ENCODE results near the gene PXMP2. TPM values are rescaled to one million over a fixed set of nuclear protein-coding genes. Genes with fewer than 3 reads are reported as not detected.

PXMP2 gene
- total RNA-seq, 2 experiments from 2014 or later: 35.9 to 38.9 TPM

DNA sequence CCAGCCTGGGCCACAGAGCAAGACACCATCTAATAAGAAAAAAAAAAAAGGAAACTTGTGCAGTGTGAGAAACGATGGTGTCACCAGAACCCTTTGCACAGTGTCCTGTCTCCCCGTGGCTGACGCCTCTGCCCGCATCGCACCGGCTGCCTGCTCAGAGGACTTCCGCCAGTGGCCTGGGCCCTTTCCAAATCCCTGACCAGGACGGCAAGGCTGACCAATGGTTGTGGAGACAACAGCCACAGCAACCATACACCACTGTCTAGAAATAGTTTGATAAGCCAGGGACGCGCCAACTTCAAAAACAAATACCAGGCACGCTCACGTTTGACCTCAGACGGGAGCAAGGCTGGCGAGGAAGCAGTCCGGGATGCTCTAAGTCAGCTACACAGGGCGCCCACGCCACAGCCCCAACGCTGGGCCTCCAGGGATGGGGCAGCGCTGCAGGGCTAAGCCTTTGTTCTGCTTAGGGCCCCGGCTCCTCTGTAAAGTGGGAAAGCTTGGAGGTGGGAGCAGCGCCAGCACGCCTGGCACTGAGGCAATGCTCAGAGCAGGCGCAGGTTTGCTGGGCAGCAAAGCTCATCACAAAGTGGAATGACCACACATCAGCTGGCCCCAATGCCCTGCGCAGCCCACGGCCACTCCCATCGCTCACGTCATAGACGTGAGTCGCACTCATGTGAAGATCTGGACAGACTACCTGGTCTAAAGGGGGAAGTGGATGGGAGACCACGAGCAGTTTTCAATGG lies 35.8 kb downstream of the PXMP2 start:
- no peaks in the 10 kb centered on the region for H3K4me1 Mint-ChIP-seq
- no peak overlapping the region for H3K27ac Mint-ChIP-seq
- DNase-seq: no peak
- ChIA-PET POLR2A (no interaction called here), CTCF (no interaction called here)
- H3K4me3 Mint-ChIP-seq: no peak overlapping the region
- H3K27me3 Mint-ChIP-seq: no peaks in the 10 kb centered on the region
- peaks cover 67% of the 10 kb centered on the region for H3K36me3 Mint-ChIP-seq (ENCODE audit: low read depth)
- no peaks in the 10 kb centered on the region for H3K9me3 Mint-ChIP-seq

DNA sequence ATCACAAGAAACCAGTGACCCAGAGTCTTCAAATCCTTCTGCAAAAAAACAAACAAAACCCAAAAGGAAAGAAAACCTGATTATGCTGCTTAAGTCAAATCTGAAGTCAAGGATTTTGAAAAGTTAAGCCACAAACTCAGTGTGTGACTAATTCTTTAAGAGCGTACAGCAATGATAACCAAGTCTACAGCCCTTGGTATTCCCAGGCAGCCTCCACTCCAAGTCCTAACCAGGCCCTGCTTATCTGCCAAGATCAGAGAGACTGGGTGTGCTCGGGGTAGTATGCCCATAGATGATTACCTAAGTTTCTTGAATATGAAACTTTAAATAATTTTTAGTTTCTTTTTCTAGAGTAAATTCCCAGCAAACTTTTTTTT lies 36.4 kb downstream of the PXMP2 start:
- H3K27ac Mint-ChIP-seq: no peak overlapping the region
- ChIA-PET CTCF (no interaction called here), POLR2A (no interaction called here)
- H3K4me3 Mint-ChIP-seq: no peak overlapping the region
- peaks cover 1% of the 10 kb centered on the region for H3K9me3 Mint-ChIP-seq
- H3K4me1 Mint-ChIP-seq: peaks cover 1% of the 10 kb centered on the region
- DNase-seq: no peak
- H3K36me3 Mint-ChIP-seq (ENCODE audit: low read depth): peaks cover 70% of the 10 kb centered on the region
- H3K27me3 Mint-ChIP-seq: no peaks in the 10 kb centered on the region

DNA sequence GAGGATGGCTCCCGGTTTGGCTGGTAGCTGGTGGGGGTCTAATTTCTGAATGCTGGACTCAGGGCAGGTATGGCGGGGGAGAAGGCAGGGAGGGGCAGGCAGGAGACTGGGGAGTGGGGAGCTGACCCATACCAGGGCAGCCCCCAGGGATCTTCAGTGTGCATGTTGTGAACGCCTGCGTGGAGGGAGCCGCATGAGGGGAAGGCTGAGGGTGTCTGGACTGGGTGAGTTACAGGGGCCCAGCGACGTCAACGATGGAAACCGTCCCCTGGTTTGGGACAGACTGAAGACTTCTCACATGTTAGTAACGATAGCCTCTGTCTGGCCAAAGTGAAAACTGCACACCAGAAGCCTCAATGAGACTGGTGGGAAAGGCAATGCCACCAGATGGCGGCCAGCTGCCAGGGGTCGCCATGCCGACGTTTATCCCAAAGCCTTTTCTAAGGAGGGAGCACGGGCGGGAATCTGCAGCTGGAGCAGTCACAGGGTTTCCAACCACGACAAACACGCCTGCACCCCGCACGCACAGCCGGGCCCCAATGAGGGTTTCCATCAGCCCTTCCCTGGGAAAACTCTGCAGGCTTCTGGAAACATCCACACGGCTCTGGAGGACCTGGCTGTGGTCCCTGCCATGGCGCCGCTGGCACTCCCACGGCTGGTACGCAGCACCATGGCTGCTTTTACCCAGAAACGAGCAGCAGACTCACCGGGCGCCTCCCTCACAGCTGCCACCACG lies 37.3 kb downstream of the PXMP2 start:
- peaks cover 2% of the 10 kb centered on the region for H3K9me3 Mint-ChIP-seq
- DNase-seq: no peak
- no peak overlapping the region for H3K4me3 Mint-ChIP-seq
- peaks cover 2% of the 10 kb centered on the region for H3K4me1 Mint-ChIP-seq
- POLR2A ChIA-PET: no interaction called here
- peaks cover 68% of the 10 kb centered on the region for H3K36me3 Mint-ChIP-seq (ENCODE audit: low read depth)
- CTCF ChIA-PET: no interaction called here
- no peaks in the 10 kb centered on the region for H3K27me3 Mint-ChIP-seq
- no peak overlapping the region for H3K27ac Mint-ChIP-seq

DNA sequence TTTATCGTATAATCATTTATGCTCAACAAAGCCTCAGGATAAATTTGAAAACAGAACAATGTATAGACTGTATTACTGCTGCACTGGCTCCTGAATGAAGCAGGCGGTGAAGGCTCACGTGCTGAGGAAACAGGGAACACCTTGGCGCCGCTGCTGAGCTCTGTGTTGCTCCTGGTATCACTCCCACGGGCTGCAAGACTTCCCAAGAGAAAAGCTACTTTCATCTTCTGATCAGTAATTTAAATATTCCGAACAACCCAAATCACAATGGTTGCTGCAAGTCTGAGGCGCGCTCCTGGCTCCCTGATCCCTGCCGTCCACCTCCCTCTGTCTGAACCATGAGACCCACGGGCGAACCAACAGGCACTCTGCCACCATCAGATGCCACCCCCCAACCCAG lies 39.0 kb downstream of the PXMP2 start:
- Mint-ChIP-seq H3K9me3 (peaks cover 4% of the 10 kb centered on the region), H3K27ac (no peak overlapping the region), H3K4me1 (peaks cover 2% of the 10 kb centered on the region), H3K4me3 (no peak overlapping the region), H3K36me3 (ENCODE audit: low read depth) (peaks cover 78% of the 10 kb centered on the region), H3K27me3 (no peaks in the 10 kb centered on the region)
- no peak for DNase-seq
- POLR2A ChIA-PET: no interaction called here
- CTCF ChIA-PET: interaction anchor here (0.6 kb wide), 1 partner anchor 11 kb away, joined by 3 read pairs; no protein-coding TSS in a partner anchor

DNA sequence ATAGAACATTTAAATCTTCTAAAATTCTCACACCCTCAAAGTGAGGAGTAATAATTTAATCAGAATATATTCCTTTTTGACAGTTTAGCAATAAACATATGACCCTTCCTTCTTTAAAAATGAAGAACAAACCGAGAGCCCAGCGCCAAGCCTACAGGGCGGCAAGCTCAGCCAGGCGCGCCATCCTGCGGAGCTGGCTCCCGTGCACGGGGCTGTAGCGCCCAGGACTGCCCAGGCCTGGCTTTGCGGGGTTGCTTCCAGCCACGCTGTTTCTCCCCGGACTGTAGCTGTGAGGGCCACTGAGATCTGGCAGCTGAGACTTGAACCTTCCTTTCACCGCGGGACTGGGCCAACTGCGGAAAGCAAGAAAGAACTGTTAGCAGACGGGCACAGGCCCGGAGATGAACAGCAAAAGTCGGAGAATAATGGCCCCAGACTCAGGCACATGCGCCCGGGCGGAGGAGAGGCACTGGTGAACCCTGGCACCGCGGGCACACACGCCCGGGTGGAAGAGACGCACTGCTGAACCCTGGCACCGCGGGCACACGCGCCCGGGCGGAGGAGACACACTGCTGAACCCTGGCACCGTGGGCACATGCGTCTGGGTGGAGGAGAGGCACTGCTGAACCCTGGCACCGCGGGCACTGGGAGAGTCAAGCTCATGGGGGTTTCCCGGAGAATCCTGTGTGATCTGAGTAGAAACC lies 39.9 kb downstream of the PXMP2 start:
- peaks cover 82% of the 10 kb centered on the region for H3K36me3 Mint-ChIP-seq (ENCODE audit: low read depth)
- H3K4me1 Mint-ChIP-seq: peaks cover 2% of the 10 kb centered on the region
- no peak for DNase-seq
- no peaks in the 10 kb centered on the region for H3K27me3 Mint-ChIP-seq
- no peak overlapping the region for H3K27ac Mint-ChIP-seq
- no peak overlapping the region for H3K4me3 Mint-ChIP-seq
- peaks cover 4% of the 10 kb centered on the region for H3K9me3 Mint-ChIP-seq
- POLR2A ChIA-PET: no interaction called here
- CTCF ChIA-PET: no interaction called here

DNA sequence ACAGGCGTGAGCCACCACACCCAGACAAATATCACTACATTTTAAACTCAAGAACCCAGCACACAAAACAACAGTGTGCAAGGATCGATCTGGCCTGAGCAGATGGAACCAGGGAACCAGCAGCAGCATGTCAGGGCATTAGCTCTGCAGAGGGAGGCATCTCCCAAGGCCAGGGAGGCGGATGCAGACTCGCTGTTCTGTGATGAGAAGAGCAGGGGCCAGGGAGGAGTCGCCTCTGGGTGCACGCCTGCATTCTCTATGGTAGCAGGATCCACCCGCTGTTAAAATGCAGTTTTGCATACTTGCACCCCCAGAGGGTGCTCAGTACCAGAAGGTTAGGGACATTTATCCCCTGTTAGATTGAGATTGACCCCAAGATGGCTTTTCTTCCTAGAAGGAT lies 41.1 kb downstream of the PXMP2 start:
- peaks cover 88% of the 10 kb centered on the region for H3K36me3 Mint-ChIP-seq (ENCODE audit: low read depth)
- H3K9me3 Mint-ChIP-seq: peaks cover 4% of the 10 kb centered on the region
- peaks cover 2% of the 10 kb centered on the region for H3K4me1 Mint-ChIP-seq
- H3K27me3 Mint-ChIP-seq: no peaks in the 10 kb centered on the region
- no peak for DNase-seq
- H3K4me3 Mint-ChIP-seq: peak overlapping the region; percentile 34
- ChIA-PET CTCF (no interaction called here), POLR2A (no interaction called here)
- peak overlapping the region; percentile 25 for H3K27ac Mint-ChIP-seq

DNA sequence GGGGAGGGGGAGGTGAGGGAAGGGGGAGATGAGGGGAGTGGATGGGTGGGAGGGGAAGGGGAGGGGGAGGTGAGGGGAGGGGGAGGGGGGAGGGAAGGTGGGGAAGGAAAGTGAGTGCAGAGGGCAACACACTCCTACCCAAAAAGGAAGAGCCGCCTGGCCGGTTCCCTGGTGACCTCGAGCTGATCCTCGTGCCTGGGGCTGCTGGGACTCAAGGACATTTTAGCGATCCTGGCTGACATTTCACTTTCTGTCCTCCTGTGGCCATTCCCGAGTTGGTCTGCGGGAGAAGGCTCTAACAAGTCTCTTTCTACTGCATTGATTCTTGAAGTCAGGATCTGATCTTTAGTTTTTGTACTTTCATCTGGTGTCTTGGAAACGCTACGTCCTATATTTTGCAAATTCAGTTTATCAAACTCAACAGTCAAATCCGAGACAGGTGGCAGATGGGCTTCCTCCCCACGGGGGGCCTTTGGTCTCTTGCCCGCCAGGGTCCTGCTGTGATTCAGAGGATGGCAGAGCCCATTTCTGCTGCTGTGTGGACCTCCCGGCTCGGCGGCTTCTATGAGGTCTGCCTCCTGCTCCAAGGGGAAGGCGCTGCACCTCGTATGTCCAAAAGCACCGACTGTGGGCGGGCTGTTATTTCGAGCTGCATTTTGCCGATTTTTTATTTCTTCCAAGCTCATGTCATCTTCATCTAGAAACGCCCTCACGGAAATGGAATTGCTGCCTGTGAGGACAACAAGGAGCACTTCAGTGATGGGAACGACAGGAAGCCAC lies 42.3 kb downstream of the PXMP2 start:
- H3K27ac Mint-ChIP-seq: peak overlapping the region; percentile 10
- CTCF ChIA-PET: no interaction called here
- POLR2A ChIA-PET: no interaction called here
- peaks cover 2% of the 10 kb centered on the region for H3K4me1 Mint-ChIP-seq
- peaks cover 90% of the 10 kb centered on the region for H3K36me3 Mint-ChIP-seq (ENCODE audit: low read depth)
- H3K4me3 Mint-ChIP-seq: no peak overlapping the region
- H3K9me3 Mint-ChIP-seq: peaks cover 4% of the 10 kb centered on the region
- no peak for DNase-seq
- H3K27me3 Mint-ChIP-seq: no peaks in the 10 kb centered on the region

DNA sequence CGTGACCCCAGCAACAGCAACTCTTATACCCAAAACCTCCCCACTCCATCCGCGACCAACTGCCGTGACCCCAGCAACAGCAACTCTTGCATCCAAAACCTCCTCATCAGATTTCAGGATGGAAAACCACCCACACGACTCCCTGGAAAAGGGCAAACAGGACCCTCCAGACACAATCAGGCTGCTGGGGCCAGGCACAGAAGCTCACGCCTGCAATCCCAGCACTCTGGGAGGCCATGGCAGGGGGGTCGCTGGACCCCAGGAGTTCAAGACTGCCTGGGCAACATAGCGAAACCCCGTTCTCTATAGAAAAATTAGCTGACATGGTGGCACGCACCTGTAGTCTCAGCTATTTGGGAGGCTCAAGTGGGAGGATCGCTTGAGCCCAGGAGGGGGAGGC lies 43.0 kb downstream of the PXMP2 start:
- no peak for DNase-seq
- ChIA-PET CTCF (no interaction called here), POLR2A (interaction anchor here (0.7 kb wide), 1 partner anchor 12 kb away, joined by 3 read pairs; no protein-coding TSS in a partner anchor)
- Mint-ChIP-seq H3K4me3 (no peak overlapping the region), H3K27ac (no peak overlapping the region), H3K9me3 (peaks cover 4% of the 10 kb centered on the region), H3K27me3 (no peaks in the 10 kb centered on the region), H3K36me3 (ENCODE audit: low read depth) (peaks cover 91% of the 10 kb centered on the region), H3K4me1 (peaks cover 2% of the 10 kb centered on the region)

DNA sequence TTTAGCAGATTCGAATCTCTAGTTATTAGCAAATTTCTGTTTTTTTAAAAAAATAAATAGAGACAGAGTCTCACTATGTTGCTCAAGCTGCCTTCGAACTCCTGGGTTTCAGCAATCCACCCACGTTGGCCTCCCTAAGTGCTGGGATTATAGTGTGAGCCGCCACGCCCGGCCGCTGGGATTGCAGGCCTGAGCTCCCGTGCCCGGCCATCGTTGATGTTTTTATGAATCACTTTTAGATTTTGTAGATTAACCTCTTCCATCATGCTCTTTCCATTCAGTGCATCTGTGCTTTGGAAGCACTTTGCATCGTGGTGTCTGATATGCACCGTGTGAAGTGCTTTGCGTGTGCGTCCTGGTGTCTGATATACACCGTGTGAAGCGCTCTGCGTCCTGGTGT lies 44.2 kb downstream of the PXMP2 start:
- POLR2A ChIA-PET: no interaction called here
- H3K4me1 Mint-ChIP-seq: peaks cover 2% of the 10 kb centered on the region
- CTCF ChIA-PET: no interaction called here
- no peak overlapping the region for H3K4me3 Mint-ChIP-seq
- DNase-seq: no peak
- H3K36me3 Mint-ChIP-seq (ENCODE audit: low read depth): peaks cover 87% of the 10 kb centered on the region
- no peaks in the 10 kb centered on the region for H3K27me3 Mint-ChIP-seq
- peaks cover 4% of the 10 kb centered on the region for H3K9me3 Mint-ChIP-seq
- no peak overlapping the region for H3K27ac Mint-ChIP-seq

DNA sequence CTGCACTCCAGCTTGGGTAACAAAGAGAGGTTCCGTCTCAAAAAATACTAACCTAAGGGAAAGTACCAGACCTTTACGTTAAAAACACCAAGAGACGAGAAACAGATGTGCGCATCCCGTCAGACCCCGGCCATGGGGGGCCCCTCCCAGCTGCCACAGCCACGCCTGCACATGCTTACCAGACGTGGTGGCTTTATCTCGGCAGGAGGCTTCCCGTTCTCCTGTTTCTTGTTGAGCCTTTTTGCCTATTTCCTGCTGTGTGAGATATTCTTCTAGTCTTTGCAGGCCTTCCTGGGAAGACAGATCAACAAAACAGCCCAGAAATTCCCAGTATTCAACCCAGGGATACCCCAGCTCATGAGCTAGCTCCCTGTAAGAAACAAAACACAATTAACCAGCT lies 46.8 kb downstream of the PXMP2 start:
- peaks cover 2% of the 10 kb centered on the region for H3K9me3 Mint-ChIP-seq
- no peaks in the 10 kb centered on the region for H3K27me3 Mint-ChIP-seq
- CTCF ChIA-PET: interaction anchor here (1.1 to 1.4 kb wide), 2 partner anchors 21 to 22 kb away, joined by 4 to 5 read pairs; no protein-coding TSS in a partner anchor
- no peak overlapping the region for H3K27ac Mint-ChIP-seq
- no peak for DNase-seq
- no peak overlapping the region for H3K4me3 Mint-ChIP-seq
- POLR2A ChIA-PET: no interaction called here
- H3K4me1 Mint-ChIP-seq: no peaks in the 10 kb centered on the region
- H3K36me3 Mint-ChIP-seq (ENCODE audit: low read depth): peaks cover 78% of the 10 kb centered on the region

DNA sequence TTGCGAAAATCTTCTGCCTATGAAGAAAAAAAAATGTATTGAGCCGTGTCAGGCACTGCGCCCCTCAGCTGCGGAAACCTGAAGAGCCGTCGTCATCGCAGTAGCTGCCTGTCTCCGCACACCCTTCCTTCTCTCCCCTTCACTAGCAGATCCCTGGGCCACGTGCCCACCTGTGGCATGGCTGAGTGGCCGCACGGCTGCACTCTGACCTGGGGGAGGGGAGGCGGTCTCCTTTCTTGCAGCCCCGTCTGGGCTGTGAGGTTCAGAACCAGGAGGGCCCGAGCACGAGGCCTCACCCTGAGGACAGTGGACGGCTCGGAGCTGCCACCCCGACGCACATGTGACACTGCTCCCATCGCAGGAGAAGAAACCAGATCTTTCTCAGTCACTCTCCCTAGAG lies 48.1 kb downstream of the PXMP2 start:
- POLR2A ChIA-PET: no interaction called here
- CTCF ChIA-PET: interaction anchor here (0.6 to 1.4 kb wide), 2 partner anchors 23 to 53 kb away, joined by 4 read pairs; no protein-coding TSS in a partner anchor
- no peaks in the 10 kb centered on the region for H3K27me3 Mint-ChIP-seq

DNA sequence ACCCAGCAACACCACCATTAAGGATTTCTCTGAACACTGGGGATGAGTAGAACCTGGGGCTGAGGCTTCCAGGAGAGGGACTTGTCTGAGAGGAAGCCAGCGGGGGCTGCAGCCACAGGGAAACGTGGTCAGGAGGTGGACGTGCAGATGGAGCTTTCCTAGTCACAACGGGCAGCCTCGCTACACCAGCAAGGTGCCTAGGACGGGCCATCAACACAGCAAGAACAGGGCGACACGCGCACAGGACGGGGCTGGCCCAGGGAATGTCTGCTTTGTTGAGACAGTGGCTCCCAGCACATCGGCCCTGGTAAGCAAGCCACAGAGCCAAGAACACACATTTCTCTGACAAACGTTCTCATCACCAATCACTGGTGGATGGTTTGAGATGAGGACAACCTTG lies 49.0 kb downstream of the PXMP2 start:
- no peaks in the 10 kb centered on the region for H3K9me3 Mint-ChIP-seq
- no peaks in the 10 kb centered on the region for H3K27me3 Mint-ChIP-seq
- H3K36me3 Mint-ChIP-seq (ENCODE audit: low read depth): peaks cover 74% of the 10 kb centered on the region
- CTCF ChIA-PET: no interaction called here
- POLR2A ChIA-PET: no interaction called here
- DNase-seq: no peak
- no peak overlapping the region for H3K4me3 Mint-ChIP-seq
- no peaks in the 10 kb centered on the region for H3K4me1 Mint-ChIP-seq
- no peak overlapping the region for H3K27ac Mint-ChIP-seq

More for the DNA sequence above, 48.1 kb downstream of the PXMP2 start:
- DNase-seq: no peak
- Mint-ChIP-seq H3K9me3 (peaks cover 2% of the 10 kb centered on the region), H3K36me3 (ENCODE audit: low read depth) (peaks cover 79% of the 10 kb centered on the region), H3K27ac (no peak overlapping the region), H3K4me1 (no peaks in the 10 kb centered on the region), H3K4me3 (no peak overlapping the region)

DNA sequence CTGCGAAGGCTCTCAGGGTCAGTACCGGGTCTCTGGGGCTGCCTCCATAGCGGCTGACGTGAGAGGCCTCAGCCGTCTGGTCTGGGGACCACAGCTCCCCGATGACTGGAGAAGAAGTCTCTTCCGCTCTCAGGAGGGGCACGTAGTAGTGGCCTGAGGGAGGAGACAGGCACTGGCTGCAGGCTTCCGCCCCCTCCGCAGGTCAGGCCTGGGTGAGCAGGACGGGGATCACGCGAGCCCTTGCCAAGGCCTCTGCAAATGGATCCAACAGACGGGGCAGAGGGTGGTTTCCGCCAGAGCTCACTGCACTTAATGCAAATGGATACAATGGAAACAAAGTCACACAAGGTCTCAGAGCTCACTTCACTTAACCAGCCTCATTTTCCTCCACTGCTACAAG lies 49.5 kb downstream of the PXMP2 start:
- DNase-seq: no peak
- Mint-ChIP-seq H3K9me3 (no peaks in the 10 kb centered on the region), H3K4me3 (no peak overlapping the region), H3K27ac (no peak overlapping the region), H3K4me1 (peaks cover 2% of the 10 kb centered on the region), H3K27me3 (no peaks in the 10 kb centered on the region), H3K36me3 (ENCODE audit: low read depth) (peaks cover 74% of the 10 kb centered on the region)
- CTCF ChIA-PET: no interaction called here
- POLR2A ChIA-PET: no interaction called here

All from activated CD4-positive, alpha-beta T cell treated with anti-CD3 and anti-CD28 coated beads, Interleukin-2, amount 10 ng/mL, durations not matched to agents 7 days and 5 days (primary cell).